Peyer's patch (tissue), 4 donors: ENCODE results near the gene URAD. TPM values are rescaled to one million over a fixed set of nuclear protein-coding genes. Genes with fewer than 3 reads are reported as not detected.
A peak's percentile ranks its signal among the peaks of the same experiment; 100 is the strongest.

Experiments used
- DNase-seq, 3 donors: peaks; one replicate each; pipeline ENCODE4 v3.0.0-alpha.2; 2017 to 2019
- H3K27ac ChIP-seq, 4 donors: fragments of 200-600 bp; sonication (generic); one replicate each; pipeline ENCODE4 v1.5.1; 2016 to 2019
- H3K27me3 ChIP-seq, 2 donors: fragments of 200-600 bp; sonication (generic); one replicate each; pipeline ENCODE4 v1.5.1; 2019
- H3K36me3 ChIP-seq, 3 donors: fragments of 200-600 bp; sonication (generic); one replicate each; pipeline ENCODE4 v1.5.1; 2016 to 2019
- H3K4me1 ChIP-seq, 4 donors: fragments of 200-600 bp; sonication (generic); one replicate each; pipeline ENCODE4 v1.5.1; 2016 to 2019
- H3K4me3 ChIP-seq, 4 donors: fragments of 200-600 bp; sonication (generic); 1 replicate in 3 of 4; 2 replicates in 1 of 4; pipeline ENCODE4 v1.5.1; 2016 to 2019; ENCODE audit warnings: mild to moderate bottlenecking in 1 of 4
- H3K9me3 ChIP-seq, 4 donors: fragments of 200-600 bp; sonication (generic); one replicate each; pipeline ENCODE4 v1.5.1; 2016 to 2019; ENCODE audit warnings: mild to moderate bottlenecking in 1 of 4
- CTCF ChIP-seq, 6 experiments: fragments of 450-650 bp in 4 of 6; fragments of 200-600 bp in 2 of 6; sonication (generic) in 1 of 6; IDR thresholded peaks; one replicate each; pipeline ENCODE4 v1.5.1; 2017 to 2019; ENCODE audit warnings: antibody characterized with exemption in 6 of 6, mild to moderate bottlenecking in 3 of 6, moderate library complexity in 1 of 6
- POLR2A ChIP-seq, 2 donors: fragments of 450-650 bp; IDR thresholded peaks; one replicate each; pipeline ENCODE4 v1.5.1; 2017; ENCODE audit warnings: antibody characterized with exemption in 2 of 2, mild to moderate bottlenecking in 2 of 2, moderate library complexity in 2 of 2
- total RNA-seq, 4 donors: library from RNA; depleted of rRNA; stranded (reverse); fragments of >200 nt; gene quantifications; one replicate each; pipeline ENCODE4 v1.1.0, GENCODE V29; 2016

Gene URAD
- total RNA-seq, 4 donors from 2014 or later = 38.0 to 144 (median 99.0) TPM

DNA sequence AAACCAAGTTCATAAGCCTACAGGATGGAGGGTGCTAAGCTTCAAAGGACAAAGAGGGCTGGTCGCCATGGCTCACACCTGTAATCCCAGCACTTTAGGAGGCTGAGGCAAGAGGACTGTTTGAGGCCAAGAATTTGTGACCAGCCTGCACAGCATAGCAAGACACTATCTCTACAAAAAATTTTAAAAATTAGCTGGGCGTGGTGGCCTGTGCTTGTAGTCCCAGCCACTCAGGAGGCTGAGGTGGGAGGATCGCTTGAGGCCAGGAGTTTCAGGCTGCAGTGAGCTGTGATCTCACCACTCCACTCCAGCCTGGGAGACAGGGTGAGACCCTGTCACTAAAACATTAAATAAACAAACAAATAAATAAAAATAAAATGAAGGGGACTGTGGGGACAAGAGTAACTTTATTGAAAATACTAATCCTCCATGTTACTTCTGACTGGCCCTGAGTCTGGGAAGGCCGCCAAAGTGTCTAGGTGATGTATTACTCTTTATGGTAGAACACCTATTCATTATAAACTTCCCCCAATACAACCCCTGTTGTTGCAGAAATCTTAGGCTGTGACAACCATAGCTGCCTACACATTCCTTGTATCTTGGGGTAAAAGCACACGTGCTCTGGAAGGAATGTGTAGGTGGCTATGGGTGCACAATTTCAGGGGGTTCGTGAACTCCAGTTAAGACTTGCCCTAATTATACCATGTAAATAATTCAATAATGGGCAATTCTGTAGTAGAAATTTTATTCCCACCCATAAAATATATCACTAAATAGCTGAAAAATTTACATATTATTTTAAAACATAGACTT, 14.6 kb upstream of the URAD start:
- H3K4me1 ChIP-seq = no peaks in the 10 kb centered on the region
- no peak for DNase-seq
- no peak overlapping the region for H3K27ac ChIP-seq
- no peaks in the 10 kb centered on the region for H3K36me3 ChIP-seq
- H3K4me3 ChIP-seq = no peak overlapping the region
- TF ChIP-seq POLR2A (IDR thresholded peaks at IDR 0.05) (no peak), CTCF (IDR thresholded peaks at IDR 0.05) (no peak)
- no peaks in the 10 kb centered on the region for H3K9me3 ChIP-seq
- no peaks in the 10 kb centered on the region for H3K27me3 ChIP-seq

- DNase-seq = no peak
- no peak overlapping the region for H3K27ac ChIP-seq
- H3K4me3 ChIP-seq = no peak overlapping the region
- no peak for TF ChIP-seq POLR2A (IDR thresholded peaks at IDR 0.05)
- H3K4me1 ChIP-seq = no peaks in the 10 kb centered on the region
- H3K9me3 ChIP-seq = no peaks in the 10 kb centered on the region
- no peaks in the 10 kb centered on the region for H3K36me3 ChIP-seq
- no peaks in the 10 kb centered on the region for H3K27me3 ChIP-seq
These were observed 13.5 kb upstream of the URAD start for GRCh38 chr13:28001837-28002473.

DNA sequence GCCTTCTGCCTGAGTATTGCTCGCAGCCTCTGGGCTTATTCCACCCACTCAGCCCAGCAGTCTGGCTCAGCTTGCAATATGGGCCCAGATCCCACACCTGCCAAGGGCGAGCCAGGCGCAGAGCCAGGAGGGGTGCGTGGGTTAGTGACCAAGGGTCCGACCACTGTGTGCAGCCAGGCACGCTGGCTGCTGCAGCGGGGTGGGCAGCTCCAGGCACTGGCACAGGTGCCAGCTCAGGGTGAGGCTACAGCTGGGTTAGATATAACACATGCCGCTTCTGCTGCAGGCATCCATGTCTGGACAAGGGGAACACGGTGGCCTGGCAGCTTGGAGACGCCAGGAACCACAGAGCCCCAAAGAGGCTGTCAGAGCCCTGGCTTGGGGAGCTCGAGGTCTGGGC, 12.6 kb upstream of the URAD start:
- Histone ChIP-seq H3K27me3 (no peaks in the 10 kb centered on the region), H3K4me3 (no peak overlapping the region), H3K36me3 (no peaks in the 10 kb centered on the region), H3K9me3 (no peaks in the 10 kb centered on the region), H3K27ac (no peak overlapping the region), H3K4me1 (no peaks in the 10 kb centered on the region)
- no peak for DNase-seq
- TF ChIP-seq CTCF (IDR thresholded peaks at IDR 0.05) (no peak), POLR2A (IDR thresholded peaks at IDR 0.05) (no peak)

GRCh38 chr13:28000567-28000966, 12.1 kb upstream of the URAD start:
- no peaks in the 10 kb centered on the region for H3K9me3 ChIP-seq
- H3K27me3 ChIP-seq = no peaks in the 10 kb centered on the region
- TF ChIP-seq CTCF (IDR thresholded peaks at IDR 0.05) (no peak), POLR2A (IDR thresholded peaks at IDR 0.05) (no peak)
- H3K4me1 ChIP-seq = no peaks in the 10 kb centered on the region
- DNase-seq = no peak
- no peaks in the 10 kb centered on the region for H3K36me3 ChIP-seq
- H3K27ac ChIP-seq = no peak overlapping the region
- no peak overlapping the region for H3K4me3 ChIP-seq

- peak in 2 of 3 donors; percentile 30 to 78 for DNase-seq
- no peaks in the 10 kb centered on the region for H3K36me3 ChIP-seq
- TF ChIP-seq CTCF (IDR thresholded peaks at IDR 0.05) = peak in 4 of 6 experiments; percentile 34 to 57 (median 54)
- TF ChIP-seq POLR2A (IDR thresholded peaks at IDR 0.05) = no peak
- no peaks in the 10 kb centered on the region for H3K4me1 ChIP-seq
- H3K27ac ChIP-seq = no peak overlapping the region
- no peak overlapping the region for H3K4me3 ChIP-seq
- H3K27me3 ChIP-seq = no peaks in the 10 kb centered on the region
- no peaks in the 10 kb centered on the region for H3K9me3 ChIP-seq
These were observed 9.5 kb upstream of the URAD start for GRCh38 chr13:27997904-27998522.

DNA sequence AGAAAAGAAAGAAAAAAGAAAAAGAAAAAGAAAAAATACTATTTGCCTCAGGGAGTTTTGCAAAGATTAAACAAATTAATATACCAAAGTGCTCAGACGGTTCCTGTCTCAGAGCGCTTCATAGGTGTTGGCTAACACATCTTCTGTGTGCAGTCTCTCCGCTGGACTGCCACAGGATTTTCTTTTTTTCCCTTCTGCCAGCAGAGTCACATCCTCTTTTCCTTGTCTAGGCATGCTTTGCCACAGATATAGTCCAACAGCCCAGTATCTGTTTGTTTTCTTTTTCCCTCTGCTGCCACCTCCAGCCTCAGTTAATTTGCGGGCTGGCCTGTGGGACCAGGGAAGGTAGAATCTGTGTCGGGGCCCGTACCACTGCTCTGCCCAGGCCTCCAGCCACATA, 3.4 kb upstream of the URAD start:
- Histone ChIP-seq H3K4me1 (no peaks in the 10 kb centered on the region), H3K27me3 (no peaks in the 10 kb centered on the region), H3K36me3 (no peaks in the 10 kb centered on the region), H3K4me3 (no peak overlapping the region), H3K9me3 (no peaks in the 10 kb centered on the region), H3K27ac (no peak overlapping the region)
- no peak for TF ChIP-seq CTCF (IDR thresholded peaks at IDR 0.05)
- DNase-seq = no peak
